Stimulated activated CD8-positive, alpha-beta memory T cell treated with anti-CD3 and anti-CD28 coated beads, Interleukin-15, amount 100 ng/mL, for 1 hour (primary cell): ENCODE data around the gene BET1.
A peak's percentile ranks its signal among the peaks of the same experiment; 100 is the strongest.
"Not testable (repeated sequence)": the region's sequence is repeated elsewhere in the genome, so short reads cannot be mapped to it uniquely, and the experiment has no call there.

ENCODE experiments used
- DNase-seq: peaks from one replicate; pipeline ENCODE4 v3.0.0-alpha.2; 2020; ENCODE audit warnings: low read depth

BET1 gene, protein sequence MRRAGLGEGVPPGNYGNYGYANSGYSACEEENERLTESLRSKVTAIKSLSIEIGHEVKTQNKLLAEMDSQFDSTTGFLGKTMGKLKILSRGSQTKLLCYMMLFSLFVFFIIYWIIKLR

DNA sequence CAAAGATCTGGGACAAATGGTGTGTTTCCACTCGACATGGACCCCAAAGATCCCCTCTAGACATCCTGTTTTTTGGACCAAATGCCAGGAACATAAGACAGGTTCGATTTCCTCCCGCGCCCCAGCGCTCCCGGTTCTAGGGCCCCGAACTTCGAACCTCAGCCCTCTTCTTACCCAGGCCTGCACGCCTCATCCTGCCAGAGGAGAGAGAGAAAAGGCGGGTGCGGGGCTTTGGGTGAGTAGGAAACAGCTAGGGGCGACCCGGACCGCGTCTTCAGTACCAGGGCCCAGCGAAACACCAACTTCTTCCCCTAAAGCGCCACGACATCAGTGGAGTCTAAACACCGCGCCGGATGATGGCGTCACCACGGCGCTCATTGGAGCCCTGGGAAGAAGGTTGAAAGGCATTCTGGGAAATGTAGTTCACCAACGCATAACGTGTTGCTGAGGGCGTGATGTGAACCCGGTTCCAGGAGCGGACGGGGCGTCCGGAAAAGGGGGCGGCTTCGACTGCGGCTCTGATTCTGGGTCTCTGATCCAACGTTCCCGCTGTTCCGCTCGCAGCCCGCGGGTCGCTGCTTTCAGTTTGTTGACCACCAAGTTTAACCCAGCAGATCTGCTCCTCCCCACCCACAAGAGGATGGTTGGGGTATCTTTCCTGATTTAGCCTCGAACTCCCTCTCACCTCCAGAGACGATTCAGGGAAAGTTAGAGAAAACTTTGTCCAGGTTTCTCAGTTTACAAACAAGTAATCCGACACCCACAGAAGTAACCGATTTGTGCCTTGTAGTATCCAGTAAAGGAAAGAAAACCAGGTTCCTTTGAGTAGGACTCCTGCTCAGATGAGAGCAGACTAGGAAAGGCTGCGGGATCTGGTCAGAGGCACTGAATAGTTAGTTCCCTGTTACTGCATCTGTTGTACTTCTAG is at the start of gene BET1:
BET1 (minus strand) TSS at position 332 of the 928 bp plus-strand sequence; CDS start at position 193, 139 bp downstream.
- DNase-seq, result peak; percentile 91

GRCh38 chr7:94053532-94053931 is 49.4 kb upstream of the BET1 start:
- DNase-seq, result no peak

GRCh38 chr7:94052398-94053180 is 48.4 kb upstream of the BET1 start:
- no peak for DNase-seq

- no peak for DNase-seq
These were observed 45.9 kb upstream of the BET1 start for GRCh38 chr7:94050046-94050445.

DNA sequence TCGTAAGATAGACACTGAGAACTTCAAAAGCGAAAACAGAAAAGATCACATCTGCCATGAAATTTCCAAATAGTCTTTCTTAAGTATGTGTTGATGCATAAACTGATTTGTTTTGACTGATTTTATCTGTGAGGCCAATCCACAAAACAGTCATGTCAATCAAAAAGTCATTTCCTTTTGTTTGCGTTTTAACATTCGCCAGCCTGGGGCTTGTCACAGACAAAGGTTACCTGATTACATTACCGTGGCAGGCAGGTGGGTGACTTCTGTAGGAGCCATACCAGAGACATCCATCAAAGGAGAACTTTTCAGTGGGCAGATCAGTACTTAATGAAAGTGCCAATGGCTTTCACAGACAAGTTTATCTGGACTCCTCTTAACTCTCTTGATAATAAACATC is 45.5 kb upstream of the BET1 start:
- no peak for DNase-seq

- no peak for DNase-seq
These were observed 44.6 kb upstream of the BET1 start for GRCh38 chr7:94048755-94049154.

DNA sequence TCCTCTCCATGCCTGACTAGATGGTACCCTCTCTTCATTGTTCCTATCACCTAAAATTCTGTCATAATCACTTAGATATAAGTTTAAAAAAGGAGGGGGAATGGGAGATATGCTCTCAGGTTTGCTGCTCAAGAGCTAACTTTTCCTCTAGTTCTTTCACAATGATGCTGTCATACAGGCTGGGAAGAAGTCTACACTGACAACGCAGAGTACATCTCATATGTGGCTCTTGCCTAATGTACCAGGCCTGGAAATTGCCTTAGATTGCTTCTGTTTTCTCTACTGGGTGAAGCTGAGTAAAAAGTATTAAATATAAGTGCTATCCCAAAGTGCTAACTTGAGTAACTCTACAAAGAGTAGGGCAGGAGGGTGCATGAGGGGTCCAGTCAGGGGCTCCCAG is 43.8 kb upstream of the BET1 start:
- DNase-seq, result no peak

GRCh38 chr7:94045581-94045980 is 41.4 kb upstream of the BET1 start:
- no peak for DNase-seq

- no peak for DNase-seq
These were observed 40.7 kb upstream of the BET1 start for GRCh38 chr7:94044806-94045205.

- DNase-seq, result no peak
These were observed 39.1 kb upstream of the BET1 start for GRCh38 chr7:94043299-94043698.

DNA sequence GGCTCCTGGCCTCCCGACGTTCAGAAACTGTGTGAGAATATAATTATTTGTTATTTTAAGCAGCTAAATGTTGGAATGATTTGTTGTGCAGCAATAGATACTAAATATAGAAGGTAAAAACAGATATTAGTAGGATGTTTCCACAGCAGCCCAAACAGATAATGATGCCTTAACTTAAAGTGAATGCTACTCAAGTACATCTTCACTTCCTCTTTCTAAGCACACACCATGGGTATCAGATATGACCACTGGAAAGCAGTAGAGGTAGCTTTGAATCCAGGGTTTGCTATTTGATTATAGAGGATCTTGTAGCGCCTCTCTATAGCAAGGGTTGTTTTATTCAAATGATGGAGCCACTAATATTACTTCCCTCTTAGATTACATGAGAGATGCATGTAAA is 38.2 kb upstream of the BET1 start:
- DNase-seq, result no peak

- no peak for DNase-seq
These were observed 37.4 kb upstream of the BET1 start for GRCh38 chr7:94041529-94041928.

DNA sequence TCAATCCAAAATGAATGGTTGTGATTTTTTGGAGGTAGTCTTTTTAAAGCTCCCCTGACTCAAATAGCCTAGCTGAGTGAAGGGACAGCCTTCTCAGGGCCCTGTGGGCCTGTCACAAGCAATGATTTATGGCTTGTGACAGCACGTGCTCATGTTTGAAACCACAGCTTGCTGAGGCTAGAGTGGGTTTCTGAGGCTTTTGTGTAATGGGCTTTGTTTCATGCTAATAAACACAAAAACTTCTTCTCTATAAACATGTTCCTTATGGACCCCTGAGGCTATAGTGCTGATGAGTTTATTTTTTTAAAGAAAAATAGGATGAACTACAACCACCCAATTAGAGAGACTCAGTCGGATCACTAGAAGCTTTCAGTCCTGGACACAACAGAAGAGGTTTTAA is 36.1 kb upstream of the BET1 start:
- DNase-seq, result no peak

- no peak for DNase-seq
These were observed 35.3 kb upstream of the BET1 start for GRCh38 chr7:94039368-94040035.

DNA sequence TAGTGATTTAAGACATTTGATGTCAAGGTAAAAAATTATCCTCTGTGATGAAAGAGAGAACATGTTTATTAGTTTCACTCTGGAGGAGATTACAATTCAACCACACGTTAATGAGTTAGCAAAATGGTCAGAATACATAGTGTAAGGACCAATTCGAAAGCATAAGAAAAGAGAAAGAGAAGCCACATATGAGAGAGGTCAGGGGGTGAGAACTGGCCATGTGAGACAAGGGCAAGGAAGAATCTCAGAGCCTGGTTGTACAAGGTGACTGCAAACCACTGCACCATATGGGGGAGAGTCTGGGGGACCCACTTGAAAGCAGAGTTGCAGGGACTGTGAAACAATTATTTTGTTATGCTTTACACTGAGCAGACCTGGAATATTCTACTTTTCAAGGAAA is 27.7 kb upstream of the BET1 start:
- DNase-seq, result no peak

DNA sequence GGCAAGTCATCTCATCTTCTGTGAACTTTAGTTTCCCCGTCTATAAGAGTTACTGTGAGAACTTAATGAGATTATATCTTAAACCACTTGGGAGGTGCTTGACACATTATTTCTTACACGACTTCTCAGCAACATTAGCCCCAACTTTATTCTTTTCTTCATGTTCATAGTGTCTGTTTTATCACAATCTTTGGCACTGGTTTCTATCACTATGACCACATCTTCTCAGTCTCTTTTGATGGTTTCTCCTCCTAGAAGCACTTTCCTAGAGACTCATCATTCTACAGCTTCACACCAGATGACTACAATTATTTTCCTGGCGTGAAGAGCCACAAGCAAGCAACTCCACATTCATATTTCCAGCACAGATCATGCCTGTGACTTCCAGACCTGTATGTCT is 26.5 kb upstream of the BET1 start:
- DNase-seq, result no peak

DNA sequence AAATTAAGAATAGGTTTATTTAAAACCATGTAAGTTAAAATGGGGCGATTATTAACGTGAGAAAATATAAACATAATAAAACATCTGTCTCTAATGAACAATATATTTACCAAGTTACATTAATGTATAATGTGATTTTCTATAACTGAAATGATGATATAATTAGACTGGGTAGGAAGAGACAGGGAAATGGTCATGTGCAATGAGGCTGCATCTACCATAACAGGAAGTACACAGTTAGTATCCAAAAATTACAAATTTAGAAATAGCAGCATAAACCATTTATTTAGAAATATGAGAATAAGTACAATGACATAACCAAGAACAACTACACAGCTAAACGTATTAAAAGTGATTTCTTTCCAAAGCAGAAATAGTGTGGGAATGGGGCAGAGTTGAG is 25.8 kb upstream of the BET1 start:
- no peak for DNase-seq

- DNase-seq, result no peak
These were observed 24.6 kb upstream of the BET1 start for GRCh38 chr7:94028768-94029167.

GRCh38 chr7:94026619-94027018 is 22.5 kb upstream of the BET1 start:
- DNase-seq, result not testable (repeated sequence)

DNA sequence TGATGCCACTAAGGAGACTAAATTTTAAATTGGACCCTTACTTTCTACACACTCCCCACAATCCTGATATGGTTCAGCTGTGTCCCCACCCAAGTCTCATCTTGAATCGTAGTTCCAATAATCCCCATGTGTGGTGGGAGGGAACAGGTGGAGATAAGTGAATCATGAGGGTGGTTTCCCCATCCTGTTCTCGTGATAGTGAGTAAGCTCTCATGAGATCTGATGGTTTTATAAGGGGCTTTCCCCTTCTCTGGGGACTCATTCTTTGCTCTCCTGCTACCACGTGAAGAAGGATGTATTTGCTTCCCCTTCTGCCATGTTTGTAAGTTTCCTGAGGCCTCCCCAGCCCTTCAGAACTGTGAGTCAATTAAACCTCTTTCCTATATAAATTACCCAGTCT is 18.4 kb upstream of the BET1 start:
- no peak for DNase-seq

DNA sequence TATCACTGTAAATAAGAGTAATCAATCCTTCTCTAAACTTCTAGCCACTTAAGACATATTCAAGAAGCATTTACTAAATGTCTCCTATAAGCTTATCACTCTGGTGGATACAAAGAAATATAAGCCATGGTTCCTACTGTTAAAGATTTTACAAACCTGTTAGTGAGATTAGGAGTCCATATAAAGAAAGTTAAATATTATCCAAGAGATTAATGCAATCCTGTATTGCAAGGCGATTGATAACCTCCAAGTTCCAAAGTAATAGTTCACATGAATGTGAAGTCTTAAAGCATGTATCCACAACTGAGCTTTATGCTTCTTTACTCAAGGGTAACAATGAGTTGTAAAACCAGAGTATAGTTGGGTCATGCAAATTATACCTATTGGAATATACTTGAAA is 12.6 kb upstream of the BET1 start:
- no peak for DNase-seq

DNA sequence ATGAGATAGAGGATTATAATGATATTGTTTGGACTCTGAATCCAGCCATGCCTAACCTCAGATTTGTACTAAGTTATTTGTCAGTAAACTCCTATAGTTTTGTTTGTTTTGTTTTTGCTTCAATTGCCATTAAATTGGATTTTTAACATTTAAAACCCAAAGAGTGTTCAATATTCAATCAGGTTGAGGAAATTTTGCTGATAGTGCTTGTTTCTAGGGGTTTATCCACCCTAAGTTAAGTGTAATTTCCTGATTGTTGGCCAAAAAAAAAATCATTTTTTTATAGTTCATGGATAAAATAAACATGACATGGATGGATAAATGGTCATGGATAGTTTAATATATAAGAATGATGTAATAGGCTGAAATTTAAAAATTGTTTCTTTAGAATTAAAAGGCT is 11.4 kb upstream of the BET1 start:
- DNase-seq, result no peak
